Inferior parietal cortex (tissue), 1 donor: Measurements from ENCODE around the gene TPO.
"Not testable (repeated sequence)": the region's sequence is repeated elsewhere in the genome, so short reads cannot be mapped to it uniquely, and the experiment has no call there.

Experiments used
- DNase-seq: peaks from one replicate; pipeline ENCODE4 v3.0.0-alpha.2; 2016; ENCODE audit errors: extremely low spot score

Gene TPO

DNA sequence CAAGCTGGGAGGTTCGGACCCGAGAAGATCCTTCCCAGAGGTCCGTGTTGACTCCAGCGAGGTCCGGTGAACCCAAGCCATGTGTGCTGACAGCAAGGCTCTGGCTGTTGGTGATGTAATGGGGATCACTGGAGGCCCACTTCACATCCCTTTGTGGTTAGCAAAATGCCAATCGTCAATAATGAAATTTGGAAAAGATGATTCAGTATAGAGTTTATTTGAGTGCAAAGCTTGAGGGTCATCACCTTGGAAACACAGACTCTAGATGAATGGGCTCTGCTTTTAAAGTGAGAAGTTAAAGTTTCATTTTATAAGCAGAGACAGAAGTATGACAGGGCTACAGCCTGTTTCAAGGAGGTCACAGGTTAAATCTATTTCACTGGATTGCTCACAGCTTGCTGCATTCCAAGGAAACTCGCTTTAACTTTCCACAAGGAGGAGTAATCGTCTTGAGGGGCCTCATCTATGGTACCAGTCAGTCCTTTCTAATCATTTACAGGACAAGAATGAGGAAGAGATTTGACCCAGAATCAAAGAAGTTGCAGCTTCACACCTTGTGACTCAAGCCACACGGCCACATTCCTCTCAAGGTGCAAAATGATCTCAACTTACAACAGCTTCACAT, 140.5 kb downstream of the TPO start:
- peak; percentile 0 for DNase-seq

DNA sequence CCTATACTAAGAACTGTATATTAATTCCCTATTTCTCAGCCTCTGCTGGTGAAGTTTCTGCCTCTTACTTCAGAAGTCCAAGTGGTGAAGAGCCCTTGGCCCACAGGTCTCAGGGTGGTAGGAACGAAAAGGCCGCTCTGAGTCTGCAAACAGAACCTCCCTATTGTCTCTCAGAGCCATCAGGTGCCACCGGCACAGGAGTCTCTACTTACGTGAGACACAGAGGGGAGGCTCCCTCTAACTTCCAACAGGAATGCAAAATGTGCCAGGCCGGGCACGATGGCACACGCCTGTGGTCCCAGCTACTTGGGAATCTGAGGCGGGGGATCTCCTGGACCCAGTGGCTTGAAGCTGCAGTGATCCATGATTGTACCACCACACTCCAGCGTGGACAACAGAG, 143.0 kb downstream of the TPO start:
- no peak for DNase-seq

GRCh38 chr2:1556776-1557466, 143.7 kb downstream of the TPO start:
- DNase-seq: no peak

- DNase-seq: no peak
Observed at GRCh38 chr2:1557467-1557820, 144.2 kb downstream of the TPO start.

GRCh38 chr2:1559589-1560175, 146.4 kb downstream of the TPO start:
- no peak for DNase-seq

- no peak for DNase-seq
Observed at GRCh38 chr2:1561259-1561658, 148.0 kb downstream of the TPO start.

DNA sequence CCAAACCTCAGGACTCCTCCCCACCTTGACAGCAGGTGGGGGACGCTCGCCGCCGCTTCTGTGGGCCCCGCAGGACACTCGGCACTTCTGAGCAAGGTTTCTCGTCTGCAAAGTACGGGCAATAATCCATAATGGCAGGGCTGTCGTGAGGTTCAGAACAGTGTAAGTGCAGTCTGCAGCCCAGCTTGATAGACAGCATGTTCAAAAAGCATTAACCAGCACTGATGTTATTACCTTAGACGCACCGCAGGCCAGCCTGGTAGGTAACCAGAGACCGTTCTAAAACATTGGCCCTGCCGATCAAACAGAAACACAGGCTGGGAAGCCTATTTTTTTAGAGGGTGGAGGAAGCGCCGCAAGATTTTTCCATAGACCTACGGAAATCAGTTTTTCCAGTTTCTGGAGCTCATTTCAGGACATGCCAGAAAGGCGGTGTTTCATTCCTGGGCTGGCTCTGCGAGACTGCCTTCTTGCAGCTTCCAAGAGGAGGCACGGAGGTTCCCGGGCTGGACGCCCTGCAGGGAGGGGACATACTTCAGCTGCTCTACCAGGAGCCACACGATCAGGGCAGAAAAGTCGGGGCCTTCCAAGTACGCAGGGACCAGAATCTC, 148.7 kb downstream of the TPO start:
- no peak for DNase-seq

- DNase-seq: no peak
Observed at GRCh38 chr2:1563084-1563857, 150.0 kb downstream of the TPO start.

DNA sequence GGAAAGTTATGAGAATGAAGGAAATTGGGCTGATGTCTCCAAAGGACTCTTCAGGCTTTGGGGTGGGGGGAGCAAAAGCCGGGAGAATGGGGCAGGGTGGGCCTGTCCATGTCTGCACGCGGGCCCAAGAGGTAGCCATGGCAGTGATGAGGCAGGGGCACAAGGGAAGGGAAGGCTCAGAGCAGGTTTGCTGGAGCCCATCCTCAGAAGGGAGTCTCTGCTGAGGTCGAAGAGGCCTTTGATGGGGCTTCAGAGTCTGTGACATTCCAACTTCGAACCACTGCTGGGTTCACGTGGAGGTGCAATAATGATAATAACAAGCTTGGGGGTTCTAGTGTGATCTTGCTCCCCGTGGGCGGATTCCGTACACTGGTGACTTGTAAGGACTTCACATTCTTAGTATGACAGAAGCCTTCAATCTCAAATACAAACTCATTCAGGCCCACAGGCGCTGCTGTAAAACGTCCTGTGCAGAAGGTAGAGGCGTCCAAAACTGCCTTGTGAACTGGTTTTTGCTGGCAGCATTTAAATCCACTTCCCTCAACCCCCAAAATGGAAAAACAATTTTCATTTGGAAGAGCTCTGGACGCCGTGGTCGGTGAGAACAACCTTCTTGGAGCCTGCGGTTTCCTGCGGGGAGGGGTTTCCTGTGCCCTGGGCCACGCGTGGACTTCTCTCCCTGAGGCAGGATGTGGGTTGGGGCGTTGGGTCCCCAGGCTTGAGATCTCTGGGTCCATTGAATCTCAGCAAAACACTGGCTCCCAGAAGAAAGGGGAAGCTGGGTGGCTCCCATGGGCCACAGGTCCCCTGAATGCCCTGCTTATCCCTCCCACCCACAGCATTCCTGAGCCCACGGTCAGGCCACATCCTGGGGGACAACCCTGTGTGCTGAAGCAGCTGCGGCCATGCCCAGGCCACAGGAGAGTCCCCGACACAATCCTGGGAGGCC, 151.0 kb downstream of the TPO start:
- no peak for DNase-seq

DNA sequence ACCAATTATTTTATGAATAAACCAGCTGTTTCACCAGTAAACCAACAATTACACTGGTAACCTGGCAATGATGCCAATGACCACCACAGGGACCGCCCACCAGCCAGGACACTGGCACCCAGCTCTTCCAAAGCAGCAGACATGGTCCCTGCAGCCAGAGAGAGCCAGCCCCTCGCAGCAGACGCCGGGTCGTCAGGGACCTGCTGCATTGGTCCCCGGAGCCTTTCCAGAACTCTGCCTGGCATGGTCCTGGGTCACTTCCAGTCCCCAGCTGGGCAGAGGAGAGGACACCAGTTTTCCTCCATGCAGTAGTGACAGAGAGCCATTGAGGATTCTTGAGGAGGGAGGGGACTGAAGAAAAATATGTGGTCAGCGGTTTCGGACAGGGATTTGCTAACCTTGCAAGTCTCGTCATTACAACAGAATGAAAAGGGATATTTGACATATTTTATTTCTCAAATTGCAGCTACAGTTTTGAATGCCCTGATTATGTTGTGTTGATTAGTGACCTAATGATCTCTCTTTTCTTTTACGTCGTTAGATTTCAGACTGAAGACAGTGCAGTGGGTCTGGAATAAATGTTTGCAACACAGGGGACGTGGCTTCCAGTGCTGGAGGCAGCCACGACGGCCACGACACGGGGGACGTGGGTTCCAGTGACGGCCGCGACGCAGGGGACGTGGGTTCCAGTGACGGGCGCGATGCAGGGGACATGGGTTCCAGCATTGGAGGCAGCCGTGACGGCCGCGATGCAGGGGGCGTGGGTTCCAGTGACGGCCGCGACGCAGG, 154.5 kb downstream of the TPO start:
- DNase-seq: no peak

DNA sequence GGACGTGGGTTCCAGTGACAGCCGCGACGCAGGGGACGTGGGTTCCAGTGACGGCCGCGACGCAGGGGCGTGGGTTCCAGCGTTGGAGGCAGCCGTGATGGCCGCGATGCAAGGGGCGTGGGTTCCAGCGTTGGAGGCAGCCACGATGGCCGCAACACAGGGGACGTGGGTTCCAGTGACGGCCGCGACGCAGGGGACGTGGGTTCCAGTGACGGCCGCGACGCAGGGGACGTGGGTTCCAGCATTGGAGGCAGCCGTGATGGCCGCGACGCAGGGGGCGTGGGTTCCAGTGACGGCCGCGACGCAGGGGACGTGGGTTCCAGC, 155.0 kb downstream of the TPO start:
- DNase-seq: not testable (repeated sequence)

GRCh38 chr2:1569879-1570450, 156.7 kb downstream of the TPO start:
- DNase-seq: no peak

DNA sequence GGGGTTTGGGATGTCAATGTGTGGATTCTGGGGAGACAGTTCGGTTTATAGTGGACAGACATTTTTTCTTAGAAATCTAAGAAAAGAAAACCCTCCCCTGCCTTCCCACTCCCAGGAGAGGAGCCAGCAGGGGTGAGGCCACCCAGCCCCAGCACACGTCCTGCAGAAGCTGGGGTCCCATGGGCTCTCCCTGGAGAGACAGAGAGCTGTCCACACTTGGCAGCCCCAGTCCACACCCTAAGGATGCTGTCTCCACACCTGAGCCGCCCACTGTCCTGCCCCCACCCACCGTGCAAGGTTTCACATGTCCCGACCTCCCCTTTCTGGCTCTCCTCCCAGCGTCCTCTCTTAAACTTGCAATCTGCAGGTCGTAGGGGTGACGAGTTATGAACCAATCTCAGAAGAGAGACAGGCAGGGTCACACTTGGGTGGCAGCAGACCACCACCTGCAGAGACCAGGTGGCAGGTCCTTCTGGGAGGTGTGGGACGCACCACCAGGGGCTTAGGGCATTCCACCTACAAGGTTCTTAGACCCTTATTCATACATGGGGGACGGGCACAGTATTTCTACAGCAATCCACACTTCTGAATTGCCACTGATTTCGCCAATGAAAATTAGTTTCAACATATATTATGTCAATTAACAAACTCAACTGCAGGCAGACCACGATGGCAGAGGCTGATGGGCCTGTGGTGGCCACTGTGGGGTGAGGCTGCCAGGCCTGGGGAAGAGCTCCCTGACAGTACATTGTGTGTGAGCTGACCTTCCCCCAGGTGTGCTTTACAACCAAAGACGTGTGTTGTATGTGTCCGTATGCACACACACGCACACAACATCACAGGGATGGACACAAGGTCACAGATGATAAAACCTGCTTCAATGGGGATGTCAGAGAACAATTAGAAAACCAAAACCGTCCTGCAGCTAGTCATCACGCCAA, 158.5 kb downstream of the TPO start:
- DNase-seq: no peak

DNA sequence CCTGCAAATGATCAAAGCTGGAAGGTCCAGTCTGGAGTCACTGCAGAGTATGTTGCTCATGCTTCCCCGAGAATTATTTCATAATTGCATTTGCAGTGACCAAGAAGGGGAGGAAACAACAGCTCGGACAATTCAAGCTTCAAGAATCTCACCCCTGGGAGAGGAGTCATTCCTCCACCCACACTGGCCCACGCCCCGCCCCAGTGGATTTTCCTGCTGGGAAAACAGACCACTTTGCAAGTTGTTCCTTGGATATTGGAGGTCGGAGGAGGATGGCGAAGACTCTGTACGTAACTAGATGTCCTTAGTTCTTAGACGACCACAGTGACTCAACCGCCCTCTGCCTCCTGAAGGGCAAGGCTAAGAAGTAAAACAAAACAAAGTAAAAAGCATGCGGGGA, 159.4 kb downstream of the TPO start:
- DNase-seq: no peak

- no peak for DNase-seq
Observed at GRCh38 chr2:1577846-1578245, 164.6 kb downstream of the TPO start.

DNA sequence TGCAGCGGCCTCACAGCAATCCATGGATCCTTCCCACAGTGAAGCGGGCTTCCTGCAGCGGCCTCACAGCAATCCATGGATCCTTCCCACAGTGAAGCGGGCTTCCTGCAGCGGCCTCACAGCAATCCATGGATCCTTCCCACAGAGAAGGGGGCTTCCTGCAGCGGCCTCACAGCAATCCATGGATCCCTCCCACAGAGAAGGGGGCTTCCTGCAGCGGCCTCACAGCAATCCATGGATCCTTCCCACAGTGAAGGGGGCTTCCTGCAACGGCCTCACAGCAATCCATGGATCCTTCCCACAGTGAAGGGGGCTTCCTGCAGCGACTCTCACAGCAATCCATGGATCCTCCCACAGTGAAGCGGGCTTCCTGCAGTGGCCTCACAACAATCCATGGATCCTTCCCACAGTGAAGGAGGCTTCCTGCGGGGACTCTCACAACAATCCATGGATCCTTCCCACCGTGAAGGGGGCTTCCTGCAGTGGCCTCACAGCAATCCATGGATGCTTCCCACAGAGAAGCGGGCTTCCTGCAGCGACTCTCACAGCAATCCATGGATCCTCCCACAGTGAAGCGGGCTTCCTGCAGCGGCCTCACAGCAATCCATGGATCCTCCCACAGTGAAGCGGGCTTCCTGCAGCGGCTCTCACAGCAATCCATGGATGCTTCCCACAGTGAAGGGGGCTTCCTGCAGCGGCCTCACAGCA, 168.1 kb downstream of the TPO start:
- DNase-seq: not testable (repeated sequence)

DNA sequence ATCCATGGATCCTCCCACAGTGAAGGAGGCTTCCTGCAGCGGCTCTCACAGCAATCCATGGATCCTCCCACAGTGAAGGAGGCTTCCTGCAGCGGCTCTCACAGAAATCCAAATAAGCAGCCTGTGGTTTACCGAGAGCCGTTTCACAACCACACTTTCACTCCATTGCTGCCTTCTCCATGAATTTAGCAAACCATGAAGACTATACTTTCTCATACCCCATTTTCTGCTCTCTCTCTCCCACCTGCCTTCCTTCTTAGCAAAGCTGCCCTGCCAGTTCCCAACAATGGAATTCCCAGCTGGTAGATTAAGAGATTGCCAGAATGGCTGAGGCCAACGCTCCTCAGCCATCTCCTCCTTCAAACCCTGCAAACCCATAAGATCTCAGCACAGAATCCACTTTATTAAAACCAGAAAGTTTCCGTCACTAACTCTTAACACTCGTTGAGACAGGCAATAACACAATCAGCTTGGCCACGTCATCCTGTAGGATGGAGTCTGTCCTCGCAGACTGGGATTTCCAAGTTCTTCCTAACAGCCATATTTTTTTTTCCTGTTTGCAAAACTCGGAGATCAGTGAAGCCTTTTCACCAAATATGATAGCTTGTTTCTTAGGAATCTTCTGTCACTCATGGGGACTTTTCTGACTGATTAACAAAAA, 168.8 kb downstream of the TPO start:
- DNase-seq: no peak

DNA sequence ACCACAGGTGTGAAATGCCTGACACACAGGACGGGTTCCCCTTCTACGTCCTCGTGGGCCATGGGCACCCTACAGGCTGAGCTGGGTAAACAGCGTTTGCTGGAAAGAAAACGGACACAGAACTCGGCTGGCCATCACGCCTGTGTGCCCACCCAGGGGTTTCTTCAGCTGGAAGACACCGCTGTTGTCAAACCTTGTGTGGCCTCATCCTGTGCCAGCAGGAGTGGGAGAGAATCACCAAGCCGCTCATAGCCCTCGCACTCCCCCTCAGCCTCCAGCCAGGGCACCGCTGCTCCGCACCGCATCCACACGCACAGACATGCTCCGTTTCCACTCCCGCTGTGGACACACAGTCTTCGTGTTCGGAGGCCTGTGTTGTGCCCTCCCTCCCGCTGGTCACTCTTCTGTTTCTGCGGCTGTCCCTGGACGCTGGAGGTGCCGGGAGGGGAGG, 169.7 kb downstream of the TPO start:
- no peak for DNase-seq
